SU-DHL-6 (cell line): ENCODE results near the gene FLYWCH1.

Experiments used
- CTCF ChIP-seq: fragments of 200-600 bp; sonication (generic); IDR thresholded peaks from one replicate; pipeline ENCODE4 v1.5.1; 2017; ENCODE audit warnings: antibody characterized with exemption, mild to moderate bottlenecking, low read length, moderate library complexity; ENCODE audit not compliant: insufficient read depth, poor library complexity, severe bottlenecking
- EZH2phosphoT487 ChIP-seq: fragments of 200-600 bp; sonication (generic), shearing (Covaris generic); conservative IDR thresholded peaks from 2 replicates; pipeline ENCODE4 v1.6.1; 2018; ENCODE audit warnings: mild to moderate bottlenecking, antibody characterized with exemption, low read length, moderate library complexity, mixed read lengths

GRCh38 chr16:2900526-2901075 is 11.1 kb upstream of the FLYWCH1 start:
- TF ChIP-seq CTCF (no peak), EZH2phosphoT487 (no peak)
